Duodenal mucosa (tissue), 2 donors: ENCODE data around the gene CPO.

ENCODE experiments used
- H3K27ac ChIP-seq: one replicate; pipeline ENCODE4 v1.7.0; 2013; ENCODE audit warnings: low read depth, low read length
- H3K27me3 ChIP-seq, 2 donors: one replicate each; pipeline ENCODE4 v1.7.0; 2013; ENCODE audit warnings: low read length in 2 of 2, control low read depth in 1 of 2; ENCODE audit not compliant: insufficient read depth in 2 of 2, control insufficient read depth in 1 of 2
- H3K36me3 ChIP-seq, 2 donors: one replicate each; pipeline ENCODE4 v1.7.0; 2013; ENCODE audit warnings: low read length in 2 of 2, control low read depth in 1 of 2; ENCODE audit not compliant: insufficient read depth in 2 of 2, control insufficient read depth in 1 of 2
- H3K4me1 ChIP-seq, 2 donors: one replicate each; pipeline ENCODE4 v1.7.0; 2013; ENCODE audit warnings: low read length in 2 of 2, control low read depth in 1 of 2; ENCODE audit not compliant: insufficient read depth in 2 of 2, control insufficient read depth in 1 of 2
- H3K4me3 ChIP-seq, 2 donors: one replicate each; pipeline ENCODE4 v1.7.0; 2013; ENCODE audit warnings: low read length in 2 of 2, low read depth in 1 of 2
- H3K9ac ChIP-seq, 2 donors: one replicate each; pipeline ENCODE4 v1.7.0; 2013; ENCODE audit warnings: low read length in 2 of 2, low read depth in 1 of 2
- H3K9me3 ChIP-seq, 2 donors: one replicate each; pipeline ENCODE4 v1.7.0; 2013; ENCODE audit warnings: low read length in 2 of 2, control low read depth in 1 of 2; ENCODE audit not compliant: control insufficient read depth in 1 of 2

The CPO gene

DNA sequence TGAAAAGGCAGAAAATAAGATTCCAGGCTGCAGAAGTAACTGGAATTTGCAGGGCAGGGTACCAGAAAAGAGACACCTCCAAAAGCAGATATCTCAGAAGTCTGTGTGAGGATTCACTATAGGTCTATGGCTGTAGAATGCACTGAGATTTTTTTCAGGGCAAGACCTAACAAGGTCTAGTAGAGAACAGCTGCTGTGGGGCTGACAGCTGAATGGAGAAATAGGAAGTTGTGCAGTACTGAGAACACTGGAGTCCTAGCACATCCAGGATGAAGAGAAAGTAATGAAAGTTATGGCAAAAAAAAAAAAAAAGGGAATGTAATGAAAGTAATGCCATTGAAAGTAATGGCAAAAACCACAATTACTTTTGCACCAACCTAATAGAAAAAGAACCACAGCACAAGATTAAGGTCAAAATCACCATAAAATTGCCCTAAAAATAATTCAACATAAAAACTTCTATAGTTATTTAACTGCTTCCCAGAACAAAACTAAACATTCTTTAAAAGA is 57.3 kb downstream of the CPO start:
- no peaks in the 10 kb centered on the region for H3K27me3 ChIP-seq
- no peaks in the 10 kb centered on the region for H3K36me3 ChIP-seq
- H3K4me1 ChIP-seq, result no peaks in the 10 kb centered on the region
- no peak overlapping the region for H3K4me3 ChIP-seq
- no peak overlapping the region for H3K9ac ChIP-seq
- H3K9me3 ChIP-seq, result peaks cover 0 to 3% of the 10 kb centered on the region in 2 donors
- no peak overlapping the region for H3K27ac ChIP-seq

- no peaks in the 10 kb centered on the region for H3K9me3 ChIP-seq
- no peaks in the 10 kb centered on the region for H3K27me3 ChIP-seq
- no peak overlapping the region for H3K4me3 ChIP-seq
- no peak overlapping the region for H3K27ac ChIP-seq
- H3K9ac ChIP-seq, result no peak overlapping the region
- H3K4me1 ChIP-seq, result no peaks in the 10 kb centered on the region
- no peaks in the 10 kb centered on the region for H3K36me3 ChIP-seq
These were observed 69.0 kb downstream of the CPO start for GRCh38 chr2:207008105-207008990.

DNA sequence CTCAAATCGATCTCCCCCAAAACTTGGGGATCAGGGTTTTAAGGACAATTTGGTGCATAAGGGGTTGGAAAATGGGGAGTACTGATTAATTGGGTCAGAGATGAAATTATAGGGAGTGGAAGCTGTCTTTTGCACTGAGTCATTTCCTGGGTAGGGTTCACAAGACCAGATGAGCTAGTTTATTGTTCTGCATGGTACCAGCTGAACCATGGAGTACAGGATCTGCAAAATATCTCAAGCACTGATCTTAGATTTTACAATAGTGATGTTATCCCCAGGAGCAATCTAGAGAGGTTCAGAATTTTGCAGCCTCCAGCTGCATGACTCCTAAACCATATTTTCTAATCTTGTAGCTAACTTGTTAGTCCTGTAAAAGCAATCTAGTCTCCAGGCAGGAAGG is 73.1 kb downstream of the CPO start:
- Histone ChIP-seq H3K4me3 (no peak overlapping the region), H3K36me3 (no peaks in the 10 kb centered on the region), H3K9me3 (no peaks in the 10 kb centered on the region), H3K27me3 (no peaks in the 10 kb centered on the region), H3K9ac (no peak overlapping the region), H3K4me1 (no peaks in the 10 kb centered on the region), H3K27ac (no peak overlapping the region)

DNA sequence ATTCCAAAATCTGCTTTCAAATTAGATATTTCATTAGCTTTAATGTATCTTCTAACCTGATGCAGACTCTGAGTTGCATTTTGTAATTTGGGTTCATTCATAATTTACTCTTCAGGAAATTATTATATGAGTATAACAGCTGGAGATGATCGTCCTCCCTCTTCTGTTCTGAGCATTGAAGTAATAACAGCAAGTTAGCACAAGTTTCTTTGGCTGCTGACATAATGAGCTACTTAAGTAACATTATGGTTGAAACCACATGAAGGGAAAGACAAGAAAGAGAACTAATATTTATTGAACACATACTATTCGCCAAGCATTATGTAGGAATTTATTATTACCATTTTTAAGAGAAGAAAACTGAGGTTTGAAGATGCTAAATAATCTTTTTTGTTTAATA is 75.1 kb downstream of the CPO start:
- no peak overlapping the region for H3K27ac ChIP-seq

DNA sequence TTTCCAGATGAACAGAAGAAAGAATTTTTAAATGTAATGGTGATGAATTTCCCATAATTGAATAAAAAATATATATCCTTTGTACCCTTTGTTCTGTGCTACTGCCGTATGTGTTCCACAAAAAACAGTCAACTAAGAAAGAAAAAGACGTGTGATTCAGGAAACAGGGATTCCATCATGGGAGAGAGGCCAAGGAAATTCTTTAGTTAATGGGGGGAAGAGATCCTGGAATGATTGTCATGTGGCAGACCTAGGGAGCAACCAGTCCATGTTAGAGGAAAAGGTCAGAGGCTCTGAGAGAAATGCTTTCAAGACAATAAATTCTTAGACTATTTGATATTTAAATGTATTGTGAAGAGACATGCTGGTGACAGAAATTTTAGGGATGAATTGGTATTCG is 76.6 kb downstream of the CPO start:
- H3K9ac ChIP-seq, result no peak overlapping the region
- no peaks in the 10 kb centered on the region for H3K27me3 ChIP-seq
- no peak overlapping the region for H3K27ac ChIP-seq
- H3K4me1 ChIP-seq, result no peaks in the 10 kb centered on the region
- no peaks in the 10 kb centered on the region for H3K36me3 ChIP-seq
- H3K9me3 ChIP-seq, result no peaks in the 10 kb centered on the region
- no peak overlapping the region for H3K4me3 ChIP-seq

More for the DNA sequence above, 75.1 kb downstream of the CPO start:
- Histone ChIP-seq H3K36me3 (no peaks in the 10 kb centered on the region), H3K4me3 (no peak overlapping the region), H3K9me3 (no peaks in the 10 kb centered on the region), H3K27me3 (no peaks in the 10 kb centered on the region), H3K9ac (no peak overlapping the region), H3K4me1 (no peaks in the 10 kb centered on the region)
